ENCODE results near the gene KCNQ2.

The KCNQ2 gene

DNA sequence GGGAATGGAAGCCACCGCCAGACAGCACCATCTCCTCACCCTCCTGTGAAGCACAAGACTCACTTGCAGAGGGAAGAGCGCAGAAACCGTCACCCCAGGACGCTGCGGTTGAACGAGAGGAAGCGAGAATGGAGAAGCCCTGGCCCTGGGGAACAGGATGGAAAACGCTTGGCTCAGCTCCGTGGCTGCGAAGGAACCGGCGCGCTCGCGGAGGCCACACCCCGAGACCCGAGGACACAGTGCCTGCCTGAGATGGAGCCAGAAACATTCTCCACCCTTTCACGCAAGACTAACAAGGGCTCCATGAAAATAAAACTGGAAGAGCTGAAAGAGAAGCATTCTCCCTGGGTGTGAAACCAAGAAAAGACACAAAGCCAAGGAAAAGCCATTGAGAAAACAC, 86.0 kb downstream of the KCNQ2 start:
- Histone ChIP-seq H3K9ac (ENCODE audit: low read length) (no peak overlapping the region), H4K20me1 (ENCODE audit: insufficient read depth, low read length) (no peaks in the 10 kb centered on the region), H2AFZ (ENCODE audit: low read depth, low read length) (no peak overlapping the region), H3K4me1 (ENCODE audit: low read length) (no peaks in the 10 kb centered on the region), H3K27ac (ENCODE audit: low read length) (no peak overlapping the region), H3K9me3 (ENCODE audit: insufficient read depth, low read length) (no peaks in the 10 kb centered on the region; the same call in 1 of the 2 replicates), H3K79me2 (ENCODE audit: low read length) (no peaks in the 10 kb centered on the region), H3K36me3 (replicated peaks; ENCODE audit: low read depth, low read length) (no peaks in the 10 kb centered on the region), H3K27me3 (ENCODE audit: low read depth, low read length) (0 out of 2 replicates have a peak, but pooled peaks cover 3% of the 10 kb centered on the region), H3K4me3 (ENCODE audit: low read length) (no peak overlapping the region), H3K4me2 (ENCODE audit: low read length) (no peak overlapping the region)
- TF ChIP-seq, protein P1, sequence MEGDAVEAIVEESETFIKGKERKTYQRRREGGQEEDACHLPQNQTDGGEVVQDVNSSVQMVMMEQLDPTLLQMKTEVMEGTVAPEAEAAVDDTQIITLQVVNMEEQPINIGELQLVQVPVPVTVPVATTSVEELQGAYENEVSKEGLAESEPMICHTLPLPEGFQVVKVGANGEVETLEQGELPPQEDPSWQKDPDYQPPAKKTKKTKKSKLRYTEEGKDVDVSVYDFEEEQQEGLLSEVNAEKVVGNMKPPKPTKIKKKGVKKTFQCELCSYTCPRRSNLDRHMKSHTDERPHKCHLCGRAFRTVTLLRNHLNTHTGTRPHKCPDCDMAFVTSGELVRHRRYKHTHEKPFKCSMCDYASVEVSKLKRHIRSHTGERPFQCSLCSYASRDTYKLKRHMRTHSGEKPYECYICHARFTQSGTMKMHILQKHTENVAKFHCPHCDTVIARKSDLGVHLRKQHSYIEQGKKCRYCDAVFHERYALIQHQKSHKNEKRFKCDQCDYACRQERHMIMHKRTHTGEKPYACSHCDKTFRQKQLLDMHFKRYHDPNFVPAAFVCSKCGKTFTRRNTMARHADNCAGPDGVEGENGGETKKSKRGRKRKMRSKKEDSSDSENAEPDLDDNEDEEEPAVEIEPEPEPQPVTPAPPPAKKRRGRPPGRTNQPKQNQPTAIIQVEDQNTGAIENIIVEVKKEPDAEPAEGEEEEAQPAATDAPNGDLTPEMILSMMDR (IDR thresholded peaks at IDR 0.05; ENCODE audit: low read depth, low read length), result no peak
- TF ChIP-seq EZH2phosphoT487 (IDR thresholded peaks at IDR 0.05; ENCODE audit: low read depth), result no peak

DNA sequence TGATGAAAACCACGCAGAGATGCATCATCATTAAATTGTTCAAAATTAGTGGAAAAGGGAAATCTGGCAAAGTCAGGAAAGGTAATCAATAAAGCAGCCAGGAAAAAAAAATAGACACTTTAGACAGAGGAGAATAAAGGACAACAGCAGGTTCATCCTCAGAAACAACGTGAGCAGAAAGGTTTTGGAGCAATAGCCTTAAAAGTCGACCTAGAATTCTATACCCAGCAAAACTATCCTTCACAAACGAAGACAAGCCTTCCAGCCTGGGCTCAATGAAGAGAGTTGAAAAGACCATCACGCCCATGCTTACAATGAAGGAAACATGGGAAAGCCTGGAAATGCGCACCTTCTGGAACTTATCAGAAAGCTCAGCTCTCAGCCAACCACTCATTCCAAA, 86.6 kb downstream of the KCNQ2 start:
- Histone ChIP-seq H3K9ac (ENCODE audit: low read length) (no peak overlapping the region), H3K27ac (ENCODE audit: low read length) (no peak overlapping the region), H2AFZ (ENCODE audit: low read depth, low read length) (no peak overlapping the region), H3K79me2 (ENCODE audit: low read length) (no peaks in the 10 kb centered on the region), H3K27me3 (ENCODE audit: low read depth, low read length) (0 out of 2 replicates have a peak, but pooled peaks cover 3% of the 10 kb centered on the region), H3K9me3 (ENCODE audit: insufficient read depth, low read length) (no peaks in the 10 kb centered on the region; the same call in 1 of the 2 replicates), H4K20me1 (ENCODE audit: insufficient read depth, low read length) (no peaks in the 10 kb centered on the region), H3K4me2 (ENCODE audit: low read length) (no peak overlapping the region), H3K4me3 (ENCODE audit: low read length) (no peak overlapping the region), H3K36me3 (replicated peaks; ENCODE audit: low read depth, low read length) (no peaks in the 10 kb centered on the region), H3K4me1 (ENCODE audit: low read length) (no peaks in the 10 kb centered on the region)
- TF ChIP-seq, protein P1 (IDR thresholded peaks at IDR 0.05; ENCODE audit: low read depth, low read length), result no peak
- TF ChIP-seq EZH2phosphoT487 (IDR thresholded peaks at IDR 0.05; ENCODE audit: low read depth), result no peak

DNA sequence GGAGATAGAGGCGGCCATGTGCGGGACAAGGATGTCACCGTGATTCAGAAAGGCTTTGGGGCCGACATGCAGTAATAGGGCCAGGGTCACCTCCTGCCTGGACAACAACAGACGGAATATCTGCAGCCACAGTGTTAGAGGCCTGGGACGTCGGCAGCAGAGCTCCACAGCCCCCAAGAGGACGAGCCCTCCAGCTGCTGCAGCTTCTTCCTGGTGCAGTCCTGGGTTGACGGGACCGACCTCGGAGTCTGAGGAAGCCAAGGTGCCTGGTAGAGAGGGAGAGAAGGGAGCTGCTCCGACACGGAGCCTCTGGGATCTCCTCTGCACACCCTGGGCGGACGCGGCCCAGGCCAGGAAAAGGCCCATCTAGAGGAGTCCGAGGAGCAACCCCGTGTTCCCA, 88.1 kb downstream of the KCNQ2 start:
- Histone ChIP-seq H3K4me2 (ENCODE audit: low read length) (no peak overlapping the region), H3K27me3 (ENCODE audit: low read depth, low read length) (0 out of 2 replicates have a peak, but pooled peaks cover 3% of the 10 kb centered on the region), H2AFZ (ENCODE audit: low read depth, low read length) (no peak overlapping the region), H3K79me2 (ENCODE audit: low read length) (no peaks in the 10 kb centered on the region), H3K9me3 (ENCODE audit: insufficient read depth, low read length) (no peaks in the 10 kb centered on the region; the same call in 1 of the 2 replicates), H4K20me1 (ENCODE audit: insufficient read depth, low read length) (no peaks in the 10 kb centered on the region), H3K4me3 (ENCODE audit: low read length) (no peak overlapping the region), H3K36me3 (replicated peaks; ENCODE audit: low read depth, low read length) (no peaks in the 10 kb centered on the region), H3K4me1 (ENCODE audit: low read length) (no peaks in the 10 kb centered on the region), H3K9ac (ENCODE audit: low read length) (no peak overlapping the region), H3K27ac (ENCODE audit: low read length) (no peak overlapping the region)
- no peak for TF ChIP-seq EZH2phosphoT487 (IDR thresholded peaks at IDR 0.05; ENCODE audit: low read depth)
- TF ChIP-seq, protein P1 (IDR thresholded peaks at IDR 0.05; ENCODE audit: low read depth, low read length), result no peak

DNA sequence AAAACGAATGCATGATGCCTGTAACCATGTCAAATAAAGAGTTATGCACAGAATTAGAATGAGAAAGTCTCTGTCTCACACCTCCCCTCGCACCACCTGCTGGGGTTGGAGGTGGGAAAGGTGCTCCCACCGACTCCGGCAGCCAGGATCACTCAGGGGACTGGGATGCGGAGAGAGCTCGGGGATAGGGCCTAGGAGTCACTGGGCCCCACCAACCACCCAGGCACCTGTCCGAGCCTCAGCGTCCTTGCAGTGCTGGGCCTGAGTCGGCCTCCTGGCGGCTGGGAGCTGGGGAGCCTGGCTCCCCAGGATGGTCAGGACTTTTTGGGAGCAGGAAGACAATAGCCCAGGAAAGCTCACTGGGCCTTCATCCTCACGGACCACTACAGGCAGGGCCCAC, 88.9 kb downstream of the KCNQ2 start:
- Histone ChIP-seq H3K9me3 (ENCODE audit: insufficient read depth, low read length) (no peaks in the 10 kb centered on the region; the same call in 1 of the 2 replicates), H3K27me3 (ENCODE audit: low read depth, low read length) (no peaks in the 10 kb centered on the region), H3K4me1 (ENCODE audit: low read length) (no peaks in the 10 kb centered on the region)

More for the DNA sequence above, 88.9 kb downstream of the KCNQ2 start:
- Histone ChIP-seq H3K4me2 (ENCODE audit: low read length) (no peak overlapping the region), H2AFZ (ENCODE audit: low read depth, low read length) (no peak overlapping the region), H3K36me3 (replicated peaks; ENCODE audit: low read depth, low read length) (no peaks in the 10 kb centered on the region), H3K9ac (ENCODE audit: low read length) (no peak overlapping the region), H3K4me3 (ENCODE audit: low read length) (no peak overlapping the region), H3K79me2 (ENCODE audit: low read length) (no peaks in the 10 kb centered on the region), H3K27ac (ENCODE audit: low read length) (no peak overlapping the region), H4K20me1 (ENCODE audit: insufficient read depth, low read length) (no peaks in the 10 kb centered on the region)
- no peak for TF ChIP-seq EZH2phosphoT487 (IDR thresholded peaks at IDR 0.05; ENCODE audit: low read depth)

All from OCI-LY3 (cell line).